Neutrophil (primary cell): ENCODE data around the gene RASSF4.

ENCODE experiments used
- H3K27ac ChIP-seq: fragments of 200-600 bp; sonication (generic); 2 replicates; pipeline ENCODE4 v1.5.1; 2016; ENCODE audit warnings: mild to moderate bottlenecking, moderate library complexity
- H3K27me3 ChIP-seq: fragments of 200-600 bp; sonication (generic); 2 replicates; pipeline ENCODE4 v1.6.0; 2016; ENCODE audit warnings: mild to moderate bottlenecking
- H3K36me3 ChIP-seq: fragments of 200-600 bp; sonication (generic); 2 replicates; pipeline ENCODE4 v1.5.1; 2017
- H3K4me1 ChIP-seq, 2 experiments: fragments of 200-600 bp in 1 of 2; sonication (generic) in 1 of 2; 1 replicate in 1 of 2; 2 replicates in 1 of 2; pipeline versions ENCODE4 v1.5.1 to v1.6.1; 2013 to 2016; ENCODE audit warnings: low read depth in 1 of 2, low read length in 1 of 2, mild to moderate bottlenecking in 1 of 2, moderate library complexity in 1 of 2; ENCODE audit not compliant: control insufficient read depth in 1 of 2, insufficient read depth in 1 of 2
- H3K4me3 ChIP-seq, 2 experiments: fragments of 200-600 bp in 1 of 2; sonication (generic) in 1 of 2; 1 replicate in 1 of 2; 2 replicates in 1 of 2; pipeline ENCODE4 v1.5.1; 2013 to 2016; ENCODE audit warnings: low read depth in 1 of 2, low read length in 1 of 2, mild to moderate bottlenecking in 1 of 2, moderate library complexity in 1 of 2
- H3K9me3 ChIP-seq: fragments of 200-600 bp; sonication (generic); 2 replicates; pipeline ENCODE4 v1.5.1; 2016
- CTCF ChIP-seq: fragments of 200-600 bp; sonication (generic); IDR thresholded peaks from 2 replicates; pipeline ENCODE4 v1.5.1; 2016; ENCODE audit warnings: antibody characterized with exemption

Gene RASSF4

DNA sequence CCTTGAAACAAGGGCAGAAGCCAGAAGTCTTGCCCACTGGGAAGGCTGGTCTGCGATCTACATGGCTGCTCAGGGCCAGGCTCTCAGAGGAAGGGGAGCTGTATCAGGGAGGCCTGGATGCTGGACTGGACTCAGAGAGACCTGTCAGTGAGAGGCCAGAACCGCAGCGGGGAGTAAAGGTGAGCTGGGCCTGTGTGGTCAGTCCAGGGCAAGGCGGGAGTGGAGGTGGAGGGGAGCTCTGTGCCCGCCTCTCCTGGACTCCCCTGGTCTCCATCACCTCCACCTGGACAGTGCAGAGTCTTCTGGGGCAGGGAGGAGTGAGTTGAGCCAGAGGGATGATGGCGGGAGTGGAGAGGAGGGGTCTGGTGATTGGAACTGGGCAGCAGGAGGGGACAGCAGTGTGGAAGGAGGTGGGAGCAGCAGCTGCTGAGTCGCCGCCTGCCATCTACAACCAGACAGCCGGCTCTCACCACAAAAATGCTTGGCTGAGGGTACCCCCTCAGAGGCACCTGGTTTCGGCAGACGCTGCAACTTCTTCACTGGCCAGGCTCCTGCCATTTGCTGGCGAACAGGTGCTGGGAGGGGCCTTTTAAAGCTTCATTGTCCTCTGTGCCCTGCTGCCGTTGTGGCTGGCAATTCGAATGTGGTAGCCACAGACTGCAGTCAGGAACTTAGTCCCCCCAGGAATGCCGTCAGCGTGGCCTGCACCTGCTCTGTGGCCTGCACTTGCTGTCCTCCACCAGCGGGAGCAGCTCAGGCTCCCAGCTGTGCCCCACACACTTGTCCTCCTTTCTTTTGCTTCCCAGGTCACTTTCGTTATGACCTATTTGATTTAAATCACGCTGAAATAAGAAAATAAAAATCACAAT lies 3.5 kb downstream of the RASSF4 start:
- Histone ChIP-seq H3K27me3 (no peaks in the 10 kb centered on the region), H3K27ac (no peak overlapping the region), H3K4me1 (peaks cover 51 to 53% of the 10 kb centered on the region in 2 experiments), H3K4me3 (no peak overlapping the region), H3K36me3 (no peaks in the 10 kb centered on the region), H3K9me3 (no peaks in the 10 kb centered on the region)
- TF ChIP-seq CTCF = no peak

GRCh38 chr10:44963772-44964633 lies 4.4 kb downstream of the RASSF4 start:
- Histone ChIP-seq H3K4me3 (no peak overlapping the region), H3K36me3 (no peaks in the 10 kb centered on the region), H3K9me3 (no peaks in the 10 kb centered on the region), H3K27me3 (no peaks in the 10 kb centered on the region), H3K27ac (no peak overlapping the region), H3K4me1 (peaks cover 51 to 53% of the 10 kb centered on the region in 2 experiments)
- TF ChIP-seq CTCF = no peak

DNA sequence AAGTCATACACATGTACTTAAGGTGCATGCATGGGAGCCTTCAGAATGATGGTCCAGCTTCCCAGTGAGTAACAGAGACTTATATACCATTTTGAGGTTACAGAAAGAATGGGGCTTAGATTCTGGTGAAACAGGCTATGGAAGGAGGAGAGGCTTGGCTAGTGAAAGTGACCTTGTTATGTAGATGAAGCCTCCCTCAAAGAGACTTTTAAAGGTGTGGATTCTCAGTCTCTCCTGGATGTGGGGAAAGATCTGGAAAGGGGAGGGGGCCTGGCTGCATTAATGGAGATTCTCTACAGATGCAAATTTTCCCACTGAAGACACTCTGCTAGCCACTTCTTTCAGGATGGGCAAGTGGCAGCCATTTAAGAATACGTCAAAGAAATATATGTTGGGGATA lies 5.5 kb downstream of the RASSF4 start:
- H3K36me3 ChIP-seq = no peaks in the 10 kb centered on the region
- no peak overlapping the region for H3K27ac ChIP-seq
- no peaks in the 10 kb centered on the region for H3K9me3 ChIP-seq
- no peak overlapping the region for H3K4me3 ChIP-seq
- H3K4me1 ChIP-seq = peaks cover 48 to 55% of the 10 kb centered on the region in 2 experiments
- no peaks in the 10 kb centered on the region for H3K27me3 ChIP-seq
- TF ChIP-seq CTCF = no peak

DNA sequence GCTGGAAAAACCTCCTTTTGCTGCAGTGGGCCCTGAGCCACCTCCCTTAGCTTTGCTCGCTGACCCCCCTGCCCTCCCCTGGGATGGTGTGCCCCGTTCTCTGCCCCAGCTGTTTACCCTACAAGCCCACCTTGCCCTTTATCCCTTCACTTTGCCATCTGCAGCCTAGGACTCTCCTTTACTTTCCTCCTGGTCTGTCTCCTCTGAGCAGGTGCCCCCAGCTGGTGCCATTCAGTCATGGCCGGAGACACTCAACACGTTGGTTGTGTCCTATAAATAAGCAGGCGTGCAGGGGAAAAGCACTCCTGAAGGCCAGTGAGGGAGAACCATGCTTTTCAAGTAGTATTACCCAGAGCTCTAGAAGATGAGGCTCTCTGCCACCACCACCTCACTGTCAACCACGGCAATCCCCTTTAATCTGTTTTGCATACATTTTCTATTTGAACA lies 6.1 kb downstream of the RASSF4 start:
- Histone ChIP-seq H3K9me3 (no peaks in the 10 kb centered on the region), H3K27ac (no peak overlapping the region), H3K27me3 (no peaks in the 10 kb centered on the region), H3K36me3 (no peaks in the 10 kb centered on the region), H3K4me1 (peaks cover 42 to 49% of the 10 kb centered on the region in 2 experiments), H3K4me3 (no peak overlapping the region)
- no peak for TF ChIP-seq CTCF

DNA sequence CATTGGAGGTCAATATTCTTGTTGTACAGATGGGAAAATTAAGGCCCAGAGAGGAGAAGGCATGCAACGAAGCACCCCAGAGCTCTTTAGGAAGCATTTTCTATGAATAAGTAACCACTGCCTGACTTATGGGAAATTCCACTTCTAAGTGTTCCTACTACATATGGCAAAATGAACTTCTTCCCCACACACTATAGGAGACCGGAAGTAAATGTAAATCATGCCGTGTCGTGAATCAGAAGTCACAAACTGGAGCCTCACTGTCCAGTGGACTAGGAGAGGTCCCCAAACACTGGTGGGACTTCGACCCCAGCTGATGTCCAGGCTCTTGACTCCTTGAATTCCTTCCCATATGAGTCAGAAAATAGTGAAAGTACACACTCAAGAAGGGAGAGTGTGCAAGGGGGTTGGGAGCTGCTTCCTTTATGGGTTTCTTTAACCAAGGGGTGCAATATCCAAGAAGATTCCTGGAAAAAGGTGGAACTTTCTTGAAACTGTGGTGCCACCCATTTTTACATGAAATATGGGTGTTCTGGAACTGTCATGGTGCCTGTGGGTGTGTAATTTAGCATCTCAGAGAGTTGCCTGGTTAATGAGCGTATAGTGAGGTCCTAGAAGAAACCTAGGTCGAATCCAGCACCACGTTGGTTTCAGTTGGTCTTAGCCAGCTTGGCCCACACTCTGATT lies 6.7 kb downstream of the RASSF4 start:
- no peaks in the 10 kb centered on the region for H3K9me3 ChIP-seq
- H3K4me1 ChIP-seq = peaks cover 36 to 43% of the 10 kb centered on the region in 2 experiments
- H3K27ac ChIP-seq = peak overlapping the region; percentile 25
- no peak for TF ChIP-seq CTCF
- no peaks in the 10 kb centered on the region for H3K36me3 ChIP-seq
- no peak overlapping the region for H3K4me3 ChIP-seq
- H3K27me3 ChIP-seq = no peaks in the 10 kb centered on the region
